Stimulated activated CD8-positive, alpha-beta memory T cell treated with anti-CD3 and anti-CD28 coated beads, Interleukin-12 subunit alpha, Interleukin-12 subunit beta, amount 100 ng/mL, for 4 hours (primary cell): ENCODE measurements around the gene NFATC1.

Experiments
- DNase-seq: peaks from one replicate; pipeline ENCODE4 v3.0.0-alpha.2; 2020; ENCODE audit warnings: low read depth

NFATC1 gene

GRCh38 chr18:79574938-79575525 is 179.3 kb downstream of the NFATC1 start:
- DNase-seq, result no peak

DNA sequence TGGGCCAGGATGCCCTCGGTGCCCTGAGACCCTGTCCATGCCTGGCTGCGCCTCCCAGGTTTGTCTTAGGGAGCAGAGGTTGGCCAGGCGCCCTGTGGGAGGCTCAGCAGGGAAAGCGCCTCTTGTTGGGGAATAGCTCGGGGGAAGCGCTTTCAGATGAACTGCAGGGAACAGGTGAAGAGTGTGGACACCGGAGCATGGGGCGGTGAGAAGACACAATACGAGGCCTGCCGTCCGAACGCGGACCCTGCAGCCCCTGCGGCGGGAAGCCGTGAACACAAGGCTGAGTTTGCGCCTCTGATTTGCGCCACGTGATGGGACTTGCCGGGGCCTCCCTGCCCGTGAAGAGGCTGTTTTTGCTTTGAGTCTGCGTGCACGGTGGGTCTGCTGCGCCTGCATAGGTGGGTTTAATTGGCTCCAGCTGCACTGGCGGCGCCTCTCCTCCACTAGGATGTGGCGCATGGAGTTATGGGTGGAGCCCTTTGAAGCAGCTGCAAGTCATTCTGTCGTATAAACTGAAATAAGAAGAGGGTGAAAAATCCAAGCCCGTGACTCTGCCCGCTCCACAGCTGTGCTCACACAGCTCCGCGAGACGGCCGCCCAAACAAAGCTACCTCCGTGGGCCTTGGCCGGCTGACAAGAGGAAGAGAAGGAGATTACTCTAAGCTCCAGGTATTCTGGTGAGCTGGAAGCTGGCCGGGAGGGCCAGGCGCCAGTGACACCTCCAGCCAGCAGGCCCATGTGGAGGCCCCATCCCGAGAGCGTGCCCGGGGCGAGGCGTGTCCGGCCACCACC is 180.4 kb downstream of the NFATC1 start:
- no peak for DNase-seq

DNA sequence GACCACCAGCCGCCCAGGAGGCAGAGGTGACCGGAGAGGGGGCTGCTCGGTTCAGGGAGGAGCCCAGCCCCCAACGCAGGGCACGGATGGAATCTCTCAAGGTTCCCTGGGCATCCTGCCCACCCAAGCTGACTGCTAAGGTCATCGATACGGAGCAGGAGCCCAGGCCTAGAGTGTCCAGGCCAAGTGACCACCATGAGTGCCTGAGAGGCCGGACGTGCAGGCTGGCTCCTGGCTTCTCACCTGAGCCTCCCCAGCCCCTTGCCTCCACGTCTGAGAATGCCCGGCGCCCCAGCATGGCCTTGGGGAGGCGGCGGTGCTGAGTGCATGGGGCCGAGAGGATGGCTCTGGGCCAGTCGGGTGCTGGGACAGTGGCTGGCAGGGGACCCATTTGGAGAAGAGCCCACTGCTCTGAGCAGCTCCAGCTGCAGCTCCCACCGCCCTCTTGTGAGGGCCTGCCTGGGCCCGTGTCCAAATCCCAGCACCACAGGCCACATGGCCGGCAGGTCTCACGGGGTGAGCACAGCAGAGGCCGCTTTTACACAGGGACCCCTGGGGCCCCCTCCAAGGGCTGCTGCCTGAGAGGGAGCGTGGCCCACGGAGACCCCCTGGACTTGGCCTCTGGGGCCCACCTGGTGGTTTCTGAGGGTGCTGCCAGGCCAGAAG is 181.1 kb downstream of the NFATC1 start:
- DNase-seq, result no peak

DNA sequence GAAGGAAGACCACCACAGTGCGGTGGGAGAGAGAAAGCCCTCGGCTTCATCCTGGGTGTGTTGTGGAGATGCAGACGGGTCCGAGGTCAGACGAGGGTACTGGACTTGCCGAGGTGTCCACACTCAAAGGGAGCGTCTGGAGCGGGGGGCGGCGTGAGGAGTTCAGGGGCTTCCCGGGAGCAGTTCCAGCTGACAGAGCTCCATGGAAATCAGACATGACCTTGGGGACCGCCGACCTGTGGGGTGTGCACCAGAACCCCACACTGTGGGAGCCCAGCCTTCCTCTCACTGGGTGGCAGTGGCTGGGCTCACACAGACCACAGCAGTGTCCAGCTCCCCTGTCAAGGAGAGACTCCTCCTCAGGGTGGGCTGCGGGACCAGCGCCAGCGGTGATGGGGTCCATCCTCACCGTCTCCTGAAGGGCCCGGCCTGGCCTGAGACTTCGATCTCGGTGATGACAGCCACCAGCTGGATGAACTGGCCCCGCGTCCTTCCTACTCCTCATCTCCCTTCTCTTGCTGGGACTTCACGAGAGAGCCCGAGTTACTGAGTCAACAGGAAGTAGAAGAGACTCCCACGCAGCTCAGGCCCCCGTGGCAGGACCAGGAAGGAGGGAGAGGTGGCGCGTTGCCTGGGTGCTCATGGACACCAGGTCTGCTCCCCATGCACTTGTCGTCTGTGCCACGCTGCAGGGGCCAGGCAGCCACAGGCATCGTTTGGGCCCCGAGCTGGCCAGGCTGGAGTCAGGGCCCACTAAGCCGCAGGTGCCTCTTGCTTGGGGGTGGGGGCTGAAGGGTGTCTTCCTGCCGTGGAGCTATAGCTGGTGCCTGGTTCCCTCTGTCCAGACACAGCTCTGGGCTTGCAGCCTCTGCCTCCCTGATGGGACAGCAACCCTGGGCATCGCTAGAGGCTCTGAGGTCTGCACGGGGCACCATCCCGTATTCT is 182.0 kb downstream of the NFATC1 start:
- DNase-seq, result no peak

- no peak for DNase-seq
Measured at GRCh38 chr18:79578396-79579260, 182.9 kb downstream of the NFATC1 start.
